ENCODE measurements around the gene PGAP2.

Gene PGAP2

DNA sequence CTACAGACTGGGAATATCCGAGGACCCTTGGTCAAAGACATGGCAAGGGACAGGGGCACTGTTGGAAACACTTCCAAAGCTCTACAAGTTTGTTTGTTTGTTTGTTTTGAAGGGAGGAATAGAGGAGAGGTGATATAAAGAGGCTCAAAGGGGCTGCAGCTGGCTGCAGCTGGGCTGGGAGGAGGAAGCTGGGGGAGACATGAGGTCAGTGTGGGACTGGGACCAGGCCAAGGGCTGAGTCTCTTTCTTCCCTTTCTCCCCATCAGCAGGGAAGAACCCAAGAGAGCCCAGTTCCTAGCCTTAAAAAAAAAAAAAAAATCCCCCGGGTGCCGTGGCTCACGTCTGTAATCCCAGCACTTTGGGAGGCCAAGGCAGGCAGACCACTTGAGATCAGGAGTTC is 27.4 kb downstream of the PGAP2 start:
- H3K9ac ChIP-seq (ENCODE audit: low read length) = no peak overlapping the region
- no peaks in the 10 kb centered on the region; the same call in 1 of the 2 replicates for H3K36me3 ChIP-seq (replicated peaks; ENCODE audit: insufficient read depth, low read length)
- no peak for DNase-seq
- H3K9me3 ChIP-seq (replicated peaks; ENCODE audit: insufficient read depth, low read length) = no peaks in the 10 kb centered on the region
- H3K4me1 ChIP-seq (ENCODE audit: low read length) = peaks cover 27% of the 10 kb centered on the region
- no peaks in the 10 kb centered on the region for H3K9me2 ChIP-seq (replicated peaks; ENCODE audit: insufficient read depth, low read length)
- no peak overlapping the region for H3K4me2 ChIP-seq (ENCODE audit: low read depth, low read length)
- no peak overlapping the region for H3K27ac ChIP-seq (ENCODE audit: low read length)
- H3K4me3 ChIP-seq (ENCODE audit: low read length) = no peak overlapping the region
- H3K79me2 ChIP-seq (ENCODE audit: low read length) = peaks cover 99% of the 10 kb centered on the region
- H3F3A ChIP-seq (ENCODE audit: insufficient read depth, low read length) = no peaks in the 10 kb centered on the region; the same call in 1 of the 2 replicates
- no peaks in the 10 kb centered on the region for H3K27me3 ChIP-seq (replicated peaks; ENCODE audit: insufficient read depth, low read length)
- TF ChIP-seq EZH2phosphoT487 (IDR thresholded peaks at IDR 0.05; ENCODE audit: low read length) (no peak), EZH2 (optimal IDR thresholded peaks at IDR 0.05; ENCODE audit: low read depth, low read length) (no peak)
- TF ChIP-seq, protein P1, sequence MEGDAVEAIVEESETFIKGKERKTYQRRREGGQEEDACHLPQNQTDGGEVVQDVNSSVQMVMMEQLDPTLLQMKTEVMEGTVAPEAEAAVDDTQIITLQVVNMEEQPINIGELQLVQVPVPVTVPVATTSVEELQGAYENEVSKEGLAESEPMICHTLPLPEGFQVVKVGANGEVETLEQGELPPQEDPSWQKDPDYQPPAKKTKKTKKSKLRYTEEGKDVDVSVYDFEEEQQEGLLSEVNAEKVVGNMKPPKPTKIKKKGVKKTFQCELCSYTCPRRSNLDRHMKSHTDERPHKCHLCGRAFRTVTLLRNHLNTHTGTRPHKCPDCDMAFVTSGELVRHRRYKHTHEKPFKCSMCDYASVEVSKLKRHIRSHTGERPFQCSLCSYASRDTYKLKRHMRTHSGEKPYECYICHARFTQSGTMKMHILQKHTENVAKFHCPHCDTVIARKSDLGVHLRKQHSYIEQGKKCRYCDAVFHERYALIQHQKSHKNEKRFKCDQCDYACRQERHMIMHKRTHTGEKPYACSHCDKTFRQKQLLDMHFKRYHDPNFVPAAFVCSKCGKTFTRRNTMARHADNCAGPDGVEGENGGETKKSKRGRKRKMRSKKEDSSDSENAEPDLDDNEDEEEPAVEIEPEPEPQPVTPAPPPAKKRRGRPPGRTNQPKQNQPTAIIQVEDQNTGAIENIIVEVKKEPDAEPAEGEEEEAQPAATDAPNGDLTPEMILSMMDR (IDR thresholded peaks at IDR 0.05; ENCODE audit: low read length) = no peak
- 0 out of 2 replicates have a peak, but pooled peaks cover 10% of the 10 kb centered on the region for H4K20me1 ChIP-seq (ENCODE audit: insufficient read depth, low read length)
- H2AFZ ChIP-seq (ENCODE audit: low read length) = no peak overlapping the region

DNA sequence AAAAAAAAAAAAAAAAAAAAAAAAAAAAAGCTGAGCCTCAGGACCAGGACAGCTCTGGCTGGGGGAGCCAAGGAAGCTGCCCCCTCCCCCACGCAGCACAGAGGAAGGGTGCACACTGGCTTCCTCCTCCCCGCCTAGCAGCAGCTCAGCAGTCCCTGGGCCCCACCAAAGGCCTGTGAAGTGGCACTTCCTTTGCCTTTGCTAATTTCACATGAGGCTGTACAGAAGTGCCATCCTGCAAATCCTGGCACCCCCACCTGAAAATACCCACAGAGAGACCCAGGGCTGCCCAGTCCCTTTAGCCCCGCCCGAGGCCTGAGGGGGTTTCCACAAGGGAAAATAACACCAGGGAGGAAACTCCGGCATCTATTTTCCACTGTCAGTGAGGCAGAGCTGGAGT is 28.5 kb downstream of the PGAP2 start:
- Histone ChIP-seq H4K20me1 (ENCODE audit: insufficient read depth, low read length) (0 out of 2 replicates have a peak, but pooled peaks cover 10% of the 10 kb centered on the region), H3K9me2 (replicated peaks; ENCODE audit: insufficient read depth, low read length) (no peaks in the 10 kb centered on the region), H3K27ac (ENCODE audit: low read length) (no peak overlapping the region), H3K9me3 (replicated peaks; ENCODE audit: insufficient read depth, low read length) (no peaks in the 10 kb centered on the region), H3K4me1 (ENCODE audit: low read length) (peaks cover 29% of the 10 kb centered on the region), H3K36me3 (replicated peaks; ENCODE audit: insufficient read depth, low read length) (no peaks in the 10 kb centered on the region; the same call in 1 of the 2 replicates), H3K4me3 (ENCODE audit: low read length) (no peak overlapping the region), H2AFZ (ENCODE audit: low read length) (no peak overlapping the region), H3K4me2 (ENCODE audit: low read depth, low read length) (no peak overlapping the region), H3K9ac (ENCODE audit: low read length) (no peak overlapping the region), H3K27me3 (replicated peaks; ENCODE audit: insufficient read depth, low read length) (no peaks in the 10 kb centered on the region), H3F3A (ENCODE audit: insufficient read depth, low read length) (peaks cover 3% of the 10 kb centered on the region), H3K79me2 (ENCODE audit: low read length) (peaks cover 87% of the 10 kb centered on the region)
- no peak for DNase-seq
- no peak for TF ChIP-seq EZH2phosphoT487 (IDR thresholded peaks at IDR 0.05; ENCODE audit: low read length)
- TF ChIP-seq, protein P1 (IDR thresholded peaks at IDR 0.05; ENCODE audit: low read length) = no peak
- TF ChIP-seq EZH2 (optimal IDR thresholded peaks at IDR 0.05; ENCODE audit: low read depth, low read length) = no peak

DNA sequence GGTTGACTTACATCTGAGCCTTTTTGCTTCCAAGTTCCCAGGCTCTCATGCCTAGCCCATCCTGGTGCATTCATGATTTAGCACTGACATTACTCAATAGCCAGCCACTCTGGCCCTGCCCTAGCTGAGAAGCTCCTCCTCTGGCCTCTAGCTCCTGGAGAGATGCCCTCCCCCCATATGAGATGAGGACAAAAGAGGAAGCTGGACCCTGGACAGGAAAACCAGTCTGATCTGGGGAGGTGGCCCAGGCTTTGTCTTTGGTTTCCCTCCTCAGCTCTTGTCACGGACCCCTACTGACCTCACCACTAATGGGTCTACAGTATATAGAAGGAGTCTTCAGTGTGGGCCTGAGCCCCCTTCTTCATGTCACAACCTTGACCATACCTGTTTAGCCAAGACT is 29.4 kb downstream of the PGAP2 start:
- no peak overlapping the region for H3K9ac ChIP-seq (ENCODE audit: low read length)
- no peak overlapping the region for H3K4me2 ChIP-seq (ENCODE audit: low read depth, low read length)
- 0 out of 2 replicates have a peak, but pooled peaks cover 4% of the 10 kb centered on the region for H4K20me1 ChIP-seq (ENCODE audit: insufficient read depth, low read length)
- H3K9me3 ChIP-seq (replicated peaks; ENCODE audit: insufficient read depth, low read length) = no peaks in the 10 kb centered on the region
- H2AFZ ChIP-seq (ENCODE audit: low read length) = no peak overlapping the region
- no peak overlapping the region for H3K4me3 ChIP-seq (ENCODE audit: low read length)
- peaks cover 34% of the 10 kb centered on the region for H3K4me1 ChIP-seq (ENCODE audit: low read length)
- H3K27ac ChIP-seq (ENCODE audit: low read length) = no peak overlapping the region
- no peaks in the 10 kb centered on the region for H3K9me2 ChIP-seq (replicated peaks; ENCODE audit: insufficient read depth, low read length)
- no peaks in the 10 kb centered on the region for H3K27me3 ChIP-seq (replicated peaks; ENCODE audit: insufficient read depth, low read length)
- H3K36me3 ChIP-seq (replicated peaks; ENCODE audit: insufficient read depth, low read length) = no peaks in the 10 kb centered on the region; the same call in 1 of the 2 replicates
- peaks cover 7% of the 10 kb centered on the region for H3F3A ChIP-seq (ENCODE audit: insufficient read depth, low read length)
- TF ChIP-seq EZH2phosphoT487 (IDR thresholded peaks at IDR 0.05; ENCODE audit: low read length) (no peak), EZH2 (optimal IDR thresholded peaks at IDR 0.05; ENCODE audit: low read depth, low read length) (no peak)
- TF ChIP-seq, protein P1 (IDR thresholded peaks at IDR 0.05; ENCODE audit: low read length) = no peak
- peaks cover 78% of the 10 kb centered on the region for H3K79me2 ChIP-seq (ENCODE audit: low read length)
- DNase-seq = no peak

Data from MM.1S (cell line).